GM19351 (cell line): ENCODE results near the gene NCAN.

ENCODE experiments used
- ATAC-seq: cut with Tn5 transposase; IDR thresholded peaks from one replicate; pipeline ENCODE4 v1.9.1; 2021; ENCODE audit warnings: mild to moderate bottlenecking, moderate library complexity; ENCODE audit not compliant: unreplicated experiment

Gene NCAN

DNA sequence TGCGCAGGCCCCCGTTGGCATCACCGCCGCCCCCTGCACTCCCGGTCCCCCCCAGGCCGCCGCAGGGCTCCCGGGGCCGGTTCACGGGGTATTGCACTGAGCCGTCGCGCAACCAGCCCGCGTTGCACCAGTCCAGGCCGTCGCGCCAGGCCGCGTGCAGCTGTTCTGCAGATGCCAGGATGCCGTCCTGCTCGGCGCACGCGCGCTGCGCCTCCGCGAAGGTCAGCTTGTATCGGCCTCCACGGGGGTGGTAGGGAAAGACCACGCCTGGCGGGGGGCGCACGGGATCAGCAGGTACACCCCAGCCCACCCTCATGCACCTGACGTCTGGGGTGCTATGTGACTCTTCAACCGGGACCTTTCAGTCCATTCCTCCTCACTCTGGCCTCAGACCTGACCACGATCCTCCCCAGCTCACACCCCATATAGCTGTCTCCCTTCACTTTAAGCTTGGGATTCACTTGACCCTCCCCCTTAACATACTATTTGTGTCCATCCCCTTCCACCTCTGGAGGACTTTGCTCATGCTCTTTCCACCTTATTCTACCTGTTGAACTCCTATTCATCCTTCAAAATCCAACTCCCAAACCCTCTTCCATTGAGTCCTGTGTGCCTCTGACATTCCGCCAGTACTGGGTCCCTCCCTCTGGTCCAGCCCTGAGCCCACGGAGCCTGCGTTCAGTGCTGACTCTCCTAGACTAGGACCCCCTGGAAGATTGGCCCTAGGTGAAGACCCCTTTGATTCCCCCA, 47.0 kb downstream of the NCAN start:
- no peak for ATAC-seq

DNA sequence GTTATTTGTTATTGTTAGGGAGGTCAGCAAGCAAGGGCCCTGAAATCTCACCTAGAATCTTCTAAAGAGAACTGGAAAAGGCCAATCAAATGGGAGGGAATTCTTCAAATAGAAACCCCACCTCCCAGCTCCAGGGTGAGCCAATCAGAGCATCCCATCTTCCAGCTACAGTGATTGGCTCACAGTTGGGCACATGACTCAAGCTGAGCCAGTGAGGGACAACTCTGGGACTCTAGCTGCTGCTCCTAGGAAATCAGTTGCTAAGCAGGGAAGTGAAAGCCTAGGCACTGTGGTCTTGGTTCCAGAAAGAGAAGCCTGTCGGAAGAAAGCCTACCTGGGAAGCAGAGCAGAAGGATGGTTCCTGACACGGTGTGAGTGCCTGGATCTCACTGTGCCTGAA, 48.0 kb downstream of the NCAN start:
- no peak for ATAC-seq

DNA sequence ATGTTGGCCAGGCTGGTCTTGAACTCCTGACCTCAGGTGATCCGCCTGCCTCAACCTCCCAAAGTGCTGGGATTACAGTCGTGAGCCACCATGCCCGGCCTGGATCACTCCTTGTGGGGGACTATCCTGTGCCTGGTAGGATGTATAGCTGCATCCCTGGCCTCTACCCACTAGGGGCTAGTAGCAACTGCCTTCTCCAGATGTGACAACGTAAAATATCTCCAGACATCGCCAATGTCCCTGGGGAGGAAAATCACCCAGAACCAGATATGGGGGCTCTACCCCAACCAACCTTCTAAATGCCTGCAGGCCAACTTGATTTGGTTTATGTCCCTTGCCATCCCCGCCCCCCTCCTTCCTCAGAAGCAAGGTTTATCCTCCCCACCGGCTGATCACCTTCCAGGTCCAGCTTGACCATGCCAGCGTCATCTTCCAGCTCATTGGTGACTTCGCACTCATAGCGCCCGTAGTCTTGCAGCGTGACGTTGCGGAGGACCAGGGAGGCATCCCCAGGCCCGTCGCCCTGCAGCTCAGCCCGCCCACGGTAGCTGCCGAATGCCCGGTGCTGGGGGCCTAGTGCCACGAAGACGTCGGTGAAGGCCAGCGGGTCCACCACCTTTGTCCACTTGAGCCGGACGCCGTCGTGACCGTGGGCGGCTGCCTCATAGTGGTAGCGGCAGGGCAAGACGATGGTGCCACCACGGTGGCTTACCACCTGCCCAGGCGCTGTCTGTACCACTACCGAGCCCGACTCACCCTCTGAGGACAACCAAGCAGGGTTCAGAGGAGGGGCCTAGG, 48.9 kb downstream of the NCAN start:
- no peak for ATAC-seq

DNA sequence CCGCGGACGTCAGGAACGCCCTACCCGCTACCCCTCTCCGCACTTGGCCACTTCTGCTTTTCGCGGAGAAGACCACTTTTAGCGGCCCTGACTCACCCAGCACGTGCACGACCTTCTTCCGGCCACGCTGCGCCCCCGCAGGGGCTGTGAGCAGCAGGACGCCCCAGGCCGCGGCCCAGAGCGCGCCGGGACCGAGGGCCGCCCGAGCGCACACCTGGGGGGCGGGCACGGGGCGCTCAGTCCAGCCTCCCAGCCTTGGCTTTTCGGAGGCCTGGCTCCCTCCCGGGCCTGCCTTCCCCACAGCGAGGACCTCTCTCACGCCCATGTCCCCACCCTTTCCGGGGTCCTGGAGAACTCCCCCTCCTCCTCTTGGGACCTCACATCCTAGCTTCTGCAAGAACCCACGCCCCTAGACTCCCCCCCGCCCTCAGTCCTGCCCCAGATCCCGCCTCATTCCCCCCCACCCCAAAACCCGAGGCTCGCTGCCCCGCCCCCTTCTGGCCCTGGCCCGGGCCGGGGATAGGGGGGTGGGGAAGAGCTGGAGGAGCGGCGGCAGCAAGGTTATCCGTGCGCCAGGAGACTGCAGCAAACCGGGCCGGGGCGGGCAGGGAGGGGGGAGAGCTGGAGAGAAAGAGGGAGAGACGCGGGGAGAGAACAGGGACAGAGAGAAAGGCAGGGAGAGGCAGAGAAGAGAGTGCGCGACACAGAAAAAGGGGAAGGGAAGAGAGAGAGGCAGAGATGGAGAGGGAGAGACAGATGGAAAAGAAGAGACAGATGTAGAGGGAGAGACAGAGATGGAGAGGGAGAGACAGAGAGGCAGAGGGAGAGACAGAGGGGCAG, 49.8 kb downstream of the NCAN start:
- no peak for ATAC-seq

DNA sequence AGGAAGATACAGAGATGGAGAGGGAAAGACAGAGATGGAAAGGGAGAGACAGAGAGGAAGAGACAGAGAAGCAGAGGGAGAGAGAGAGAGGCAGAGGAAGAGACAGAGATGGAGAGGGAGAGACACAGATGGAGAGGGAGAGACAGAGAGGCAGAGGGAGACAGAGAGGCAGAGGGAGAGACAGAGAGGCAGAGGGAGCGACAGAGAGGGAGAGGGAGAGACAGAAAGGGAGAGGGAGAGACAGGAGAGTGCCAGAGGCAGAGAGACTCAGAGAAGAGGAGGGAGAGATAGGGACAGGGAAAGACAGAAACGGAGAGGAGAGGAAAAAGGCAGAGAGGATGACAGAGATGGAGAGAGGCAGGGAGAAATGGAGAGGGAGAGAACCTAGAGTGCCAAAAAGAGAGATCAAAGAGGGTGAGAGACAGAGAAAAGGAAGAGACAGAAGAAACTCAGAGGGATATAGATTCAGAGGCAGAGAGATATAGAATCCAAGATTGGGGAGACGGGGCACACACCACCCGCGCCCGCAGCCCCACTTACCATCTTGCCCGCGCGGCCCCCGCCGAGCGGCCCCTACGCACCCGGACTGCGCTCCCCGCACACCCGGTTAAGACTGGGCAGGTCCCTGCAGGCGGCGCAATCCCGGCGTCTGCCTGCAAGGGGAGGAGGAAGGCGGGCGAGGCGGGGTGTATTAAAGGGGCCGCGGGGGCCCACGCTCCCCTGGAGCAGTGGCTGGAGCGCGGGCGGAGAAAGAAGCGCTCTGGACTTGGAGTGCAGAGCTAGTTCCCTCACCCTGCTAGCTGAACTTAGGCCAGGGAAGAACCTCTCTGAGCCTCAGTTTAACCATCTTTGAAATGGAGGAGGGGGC, 50.7 kb downstream of the NCAN start:
- ATAC-seq: no peak

DNA sequence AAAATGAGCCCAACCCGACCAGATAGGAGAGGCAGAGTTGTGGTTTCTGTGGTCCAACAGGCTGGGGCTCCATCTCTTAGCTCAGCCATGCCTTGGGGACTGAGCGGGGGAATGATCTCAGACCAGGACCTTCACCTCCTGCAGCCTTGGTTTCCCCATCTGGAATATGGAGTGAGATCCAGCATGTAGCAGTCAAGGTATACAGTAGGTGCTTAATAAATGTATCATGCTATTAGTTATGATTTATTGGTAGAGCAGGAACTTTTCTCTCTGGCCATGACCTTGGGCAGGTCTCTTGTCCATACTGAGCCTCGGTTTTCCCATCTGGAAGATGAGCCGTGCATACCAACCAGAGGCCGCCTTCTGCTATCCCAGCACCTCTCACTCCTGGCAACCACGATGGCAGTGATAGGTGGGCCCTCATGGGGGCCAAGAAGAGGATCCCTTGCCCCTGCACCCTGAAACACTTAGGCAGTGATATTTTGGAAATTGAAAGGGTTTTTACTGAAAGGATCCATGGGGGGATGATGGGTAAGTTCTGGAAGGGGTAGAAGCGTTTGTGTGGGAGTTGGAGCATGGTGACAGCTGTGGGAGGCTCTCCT, 52.2 kb downstream of the NCAN start:
- no peak for ATAC-seq

DNA sequence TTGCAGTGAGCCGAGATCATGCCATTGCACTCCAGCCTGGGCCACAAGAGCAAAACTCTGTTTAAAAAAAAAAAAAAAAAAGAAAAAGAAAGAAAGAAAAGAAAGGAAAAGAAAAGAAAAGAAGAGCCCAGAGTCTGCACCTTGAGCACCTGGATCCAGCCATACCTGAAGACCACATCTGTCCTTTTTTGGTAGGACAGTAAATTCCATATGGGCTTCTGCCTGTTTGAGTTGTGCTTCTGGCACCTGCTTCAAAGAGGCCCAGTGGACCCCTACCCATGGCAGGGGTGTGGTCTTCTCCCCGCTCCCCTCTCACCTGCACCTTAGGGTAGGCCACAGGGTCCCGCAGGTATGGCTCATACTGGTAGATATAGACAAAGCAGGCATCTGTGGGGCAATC, 55.5 kb downstream of the NCAN start:
- no peak for ATAC-seq

DNA sequence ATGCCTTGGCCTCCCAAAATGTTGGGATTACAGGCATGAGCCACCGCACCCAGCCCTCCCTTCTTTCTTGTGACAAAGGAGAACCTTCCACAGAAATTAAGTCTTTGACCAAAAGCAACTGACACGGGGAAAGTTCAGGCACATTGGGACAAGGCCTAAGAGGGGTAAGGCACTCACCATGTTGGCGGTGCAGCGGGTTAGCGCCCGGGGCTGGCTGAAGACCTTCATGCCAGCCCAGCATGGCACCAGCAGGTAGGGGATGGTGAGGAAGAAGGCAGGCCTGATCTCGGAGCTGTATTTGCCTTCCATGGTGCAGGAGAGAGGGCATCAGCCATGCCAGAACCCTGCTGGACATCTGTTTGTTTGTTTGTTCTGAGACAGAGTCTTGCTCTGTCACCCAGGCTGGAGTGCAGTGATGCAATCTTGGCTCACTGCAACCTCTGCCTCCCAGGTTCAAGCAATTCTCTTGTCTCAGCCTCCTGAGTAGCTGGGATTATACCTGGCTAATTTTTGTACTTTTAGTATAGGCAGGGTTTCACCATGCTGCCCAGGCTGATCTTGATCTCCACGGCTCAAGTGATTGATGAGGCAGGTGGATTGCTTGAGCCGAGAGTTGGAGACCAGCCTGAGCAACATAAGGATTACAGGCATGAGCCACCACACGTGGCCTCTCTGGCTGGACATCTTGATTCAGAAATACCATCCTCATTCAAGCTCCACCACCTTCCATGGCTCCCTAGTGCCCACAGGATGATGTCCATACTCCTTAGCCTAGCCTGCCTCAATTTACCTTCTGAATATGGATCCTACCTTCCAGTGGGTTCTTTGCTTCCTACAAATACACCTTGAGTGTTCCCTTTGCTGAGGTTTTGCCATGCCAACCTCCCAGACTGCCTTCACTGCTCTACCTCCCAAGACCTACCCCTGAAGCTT, 57.0 kb downstream of the NCAN start:
- ATAC-seq: no peak

DNA sequence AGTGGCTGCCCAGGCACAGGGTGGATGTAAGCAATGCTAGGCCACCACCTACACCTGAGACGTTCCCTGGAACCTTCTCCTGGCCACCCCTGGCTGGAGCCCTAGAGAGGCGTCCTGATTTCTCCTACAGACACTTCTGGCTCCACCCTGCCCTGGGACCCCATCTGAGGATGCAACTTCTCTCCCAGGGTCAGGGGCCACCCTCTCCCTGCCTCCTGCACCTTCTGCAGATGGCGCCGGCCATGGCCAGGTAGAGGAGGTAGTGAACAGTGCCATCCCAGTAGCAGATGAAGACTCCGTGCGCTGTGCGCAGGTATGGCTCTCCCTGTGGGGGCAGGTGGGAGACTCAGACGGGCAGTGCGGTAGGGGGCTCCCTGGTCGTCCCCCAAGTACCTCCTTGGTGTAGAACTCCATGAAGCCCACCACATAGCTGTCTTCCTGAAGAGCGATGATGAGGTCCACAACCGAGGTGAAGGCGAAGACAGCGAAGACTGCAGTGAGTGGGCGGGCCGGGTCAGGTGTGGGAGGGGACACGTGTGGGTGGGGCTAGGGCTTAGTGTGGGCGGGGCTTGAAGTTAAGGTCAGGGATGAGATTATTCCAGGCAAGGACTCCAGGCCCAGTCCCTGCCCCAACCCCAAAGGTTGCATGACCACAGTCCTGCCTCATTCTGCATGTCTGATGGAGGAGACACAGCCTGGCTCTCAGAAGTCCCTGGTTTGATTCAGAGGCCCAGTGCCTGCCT, 58.4 kb downstream of the NCAN start:
- ATAC-seq: no peak

DNA sequence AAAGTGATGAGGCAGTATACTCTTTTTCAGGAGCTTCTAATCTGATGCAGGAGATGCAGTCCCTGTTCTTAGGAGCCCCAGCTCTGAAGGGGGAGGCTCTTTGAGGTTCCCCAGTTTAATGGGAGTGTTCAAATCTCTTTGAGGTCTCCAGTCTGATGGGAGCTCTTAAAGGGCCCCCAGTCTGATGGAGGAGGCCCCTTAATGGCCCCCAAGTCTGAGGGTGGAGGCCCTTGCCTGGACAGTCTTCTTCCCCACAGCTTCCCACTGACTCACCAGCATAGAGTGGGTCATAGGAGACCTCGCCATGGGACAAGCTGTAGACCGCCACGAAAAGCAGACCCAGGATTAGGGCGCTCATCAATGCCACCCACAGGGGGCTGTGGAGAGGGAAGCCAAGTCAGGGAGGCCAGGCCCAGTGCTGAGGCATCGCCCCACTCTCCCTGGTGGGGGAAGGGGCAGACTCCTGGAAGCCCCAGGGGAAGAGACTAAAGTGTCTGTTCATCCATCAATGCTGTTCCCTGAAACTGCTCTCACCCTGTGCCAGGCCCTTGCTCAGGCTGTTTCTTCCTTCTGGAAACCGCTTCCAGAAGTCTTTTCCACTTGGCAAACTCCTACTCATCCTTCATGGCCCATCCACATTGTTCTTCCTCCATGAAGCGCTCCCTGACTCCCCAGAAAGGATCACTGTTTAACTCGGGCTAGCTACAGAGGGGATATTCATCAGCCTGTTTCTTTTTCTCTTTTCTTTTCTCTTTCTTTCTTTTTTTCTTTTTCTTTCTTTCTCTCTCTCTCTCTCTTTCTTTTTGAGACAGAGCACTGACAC, 59.2 kb downstream of the NCAN start:
- ATAC-seq: no peak

DNA sequence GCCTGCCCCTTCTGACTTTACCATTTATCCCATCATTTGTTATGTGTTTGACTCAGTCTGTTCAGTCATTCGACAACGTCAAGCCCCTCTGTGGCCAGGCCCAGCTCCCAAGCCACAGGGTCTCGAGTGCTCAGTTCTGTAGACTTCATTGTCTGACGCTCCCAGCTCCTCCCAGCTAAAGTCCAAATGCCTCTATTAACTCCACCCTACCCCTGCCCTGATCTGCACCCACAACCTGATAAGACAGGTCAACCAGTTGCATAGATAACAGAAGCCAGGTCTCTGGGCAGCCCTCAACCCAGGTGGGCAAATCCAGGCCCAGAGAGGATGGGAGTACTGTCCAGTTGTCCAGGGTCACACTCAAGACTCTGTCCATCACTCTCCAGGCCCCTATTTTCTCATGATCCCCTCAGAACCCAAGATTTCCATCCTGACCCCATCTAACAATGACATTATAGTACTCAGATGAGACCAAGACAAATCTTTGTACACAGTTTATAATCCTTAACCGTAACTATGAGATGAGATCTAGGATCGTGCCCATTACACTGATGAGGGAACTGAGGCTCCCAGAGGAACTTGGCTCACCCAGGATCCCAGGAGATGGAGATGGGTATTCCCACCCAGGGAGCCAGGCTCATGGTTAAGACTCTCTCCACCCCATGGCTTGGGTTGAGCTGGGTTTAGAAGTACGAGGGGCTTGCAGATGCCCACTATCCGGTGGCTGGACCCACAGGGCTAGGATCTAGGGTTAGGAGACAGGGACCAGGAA, 60.3 kb downstream of the NCAN start:
- no peak for ATAC-seq

DNA sequence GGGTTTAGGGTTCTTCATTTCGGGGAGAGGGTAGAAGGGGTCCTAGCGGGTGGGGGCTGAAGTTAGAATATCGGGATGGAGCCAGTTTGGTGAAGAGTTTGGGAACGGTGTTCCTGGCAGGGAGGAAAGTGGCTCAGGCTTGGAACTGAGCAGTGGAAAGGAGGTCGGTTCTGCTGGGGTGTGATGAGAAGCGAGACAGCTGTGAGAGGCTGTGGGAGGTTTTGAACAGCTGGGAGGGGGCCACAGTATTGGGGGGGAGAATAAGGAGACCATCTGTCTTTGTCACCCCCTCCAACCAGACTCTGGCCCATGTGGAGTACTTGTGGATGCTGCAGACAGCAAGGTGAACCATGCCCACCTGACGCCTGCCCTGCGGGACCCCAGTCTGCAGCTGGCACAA, 62.4 kb downstream of the NCAN start:
- no peak for ATAC-seq

DNA sequence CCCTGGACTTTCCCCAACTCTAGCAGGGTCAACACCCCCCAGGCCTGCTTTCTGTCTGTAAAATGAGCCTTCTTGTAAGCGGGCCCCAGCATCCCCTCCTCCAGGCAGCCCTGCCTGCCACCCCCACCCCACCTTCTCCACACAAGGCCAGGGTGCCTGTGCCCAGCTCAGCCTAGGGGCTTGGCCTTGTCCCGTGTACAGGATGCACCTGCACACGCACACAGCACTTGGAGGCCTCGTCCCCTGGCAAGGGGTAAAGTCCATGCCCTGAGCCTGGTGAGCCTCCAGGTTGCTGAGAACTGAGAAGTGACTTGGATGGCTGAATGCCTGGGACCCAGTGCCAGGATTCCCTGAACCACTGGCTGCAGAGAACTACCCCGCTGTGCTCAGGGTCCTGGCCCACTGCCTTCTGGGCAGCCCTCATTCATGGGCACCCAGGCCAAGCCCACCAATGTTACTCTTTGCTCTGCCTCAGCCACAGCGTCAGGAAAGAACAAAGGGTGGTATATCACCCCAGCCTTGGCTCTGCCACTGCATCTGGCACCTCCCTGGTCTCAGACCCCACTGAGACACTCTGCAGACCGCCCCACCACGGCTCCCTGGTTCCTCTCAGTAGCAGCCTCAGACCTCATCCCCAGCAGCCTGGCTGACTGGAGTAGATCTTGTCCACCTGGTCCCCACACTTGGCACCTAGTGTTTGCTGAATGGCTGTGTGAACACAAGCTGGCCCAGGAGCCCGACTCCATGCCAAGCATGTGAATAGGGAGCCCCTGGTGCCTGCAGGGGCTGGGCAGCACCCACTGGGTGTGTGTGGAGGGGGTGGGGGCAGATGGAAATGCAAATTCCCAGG, 63.2 kb downstream of the NCAN start:
- ATAC-seq: no peak

DNA sequence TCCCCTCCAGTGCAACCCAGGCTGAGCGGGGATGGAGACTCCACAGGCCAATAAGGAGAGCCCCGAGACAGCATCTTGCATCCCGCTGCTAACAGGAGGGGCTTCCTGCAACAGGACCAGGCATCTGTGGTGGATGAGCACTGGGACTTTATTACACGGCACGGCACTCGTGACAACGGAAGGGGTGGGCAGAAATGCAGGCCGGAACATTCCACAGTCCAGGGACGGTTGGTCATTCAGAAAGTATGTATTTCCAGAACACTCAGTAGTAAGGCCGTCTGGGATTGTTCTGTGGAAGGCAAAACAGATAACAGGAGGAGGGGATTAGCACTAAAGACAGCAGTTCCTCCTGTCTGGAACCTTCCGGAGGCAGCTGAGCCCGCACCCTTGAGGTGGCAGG, 64.6 kb downstream of the NCAN start:
- no peak for ATAC-seq

DNA sequence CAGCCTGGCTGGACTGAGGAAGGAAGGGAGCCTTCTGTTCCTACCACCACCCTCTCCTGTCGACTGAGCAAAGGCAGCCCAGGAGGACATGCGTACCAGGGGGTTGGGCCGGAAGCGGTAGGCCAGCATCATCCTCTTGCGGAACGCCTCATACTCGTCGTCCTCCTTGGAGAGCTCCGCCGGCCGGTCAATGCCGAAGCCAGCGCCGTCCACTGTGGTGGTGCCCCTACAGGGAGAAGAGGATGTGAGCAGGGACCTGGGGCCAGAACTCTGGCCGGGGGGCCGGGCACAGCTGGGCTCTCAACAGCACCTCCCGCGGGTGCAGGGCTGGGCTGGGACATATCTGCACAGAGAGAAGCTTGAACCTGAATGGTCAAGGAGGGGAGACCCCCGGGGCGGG, 65.1 kb downstream of the NCAN start:
- no peak for ATAC-seq

DNA sequence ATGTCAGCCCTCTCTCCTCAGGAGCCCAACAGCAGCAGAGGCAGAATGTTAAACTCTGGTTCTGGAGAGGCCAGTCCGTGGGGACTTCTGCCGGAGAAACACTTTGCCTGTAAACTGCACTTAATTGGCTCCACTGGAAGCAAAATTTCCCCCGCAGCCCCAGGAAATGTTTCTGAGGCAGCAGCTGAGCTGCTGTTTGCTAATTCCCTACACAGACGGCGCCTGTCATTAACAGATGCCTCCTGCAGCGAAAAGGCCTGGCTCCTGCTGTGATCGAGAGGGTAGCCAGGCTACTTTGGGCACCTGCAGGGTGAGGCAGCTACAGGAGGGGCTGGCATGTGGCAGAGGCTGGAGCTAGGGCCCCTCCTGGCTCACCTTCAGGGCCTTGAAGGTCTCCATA, 66.6 kb downstream of the NCAN start:
- no peak for ATAC-seq
